ENCODE data around the gene IL12RB1.
A peak's percentile ranks its signal among the peaks of the same experiment; 100 is the strongest.

The IL12RB1 gene

DNA sequence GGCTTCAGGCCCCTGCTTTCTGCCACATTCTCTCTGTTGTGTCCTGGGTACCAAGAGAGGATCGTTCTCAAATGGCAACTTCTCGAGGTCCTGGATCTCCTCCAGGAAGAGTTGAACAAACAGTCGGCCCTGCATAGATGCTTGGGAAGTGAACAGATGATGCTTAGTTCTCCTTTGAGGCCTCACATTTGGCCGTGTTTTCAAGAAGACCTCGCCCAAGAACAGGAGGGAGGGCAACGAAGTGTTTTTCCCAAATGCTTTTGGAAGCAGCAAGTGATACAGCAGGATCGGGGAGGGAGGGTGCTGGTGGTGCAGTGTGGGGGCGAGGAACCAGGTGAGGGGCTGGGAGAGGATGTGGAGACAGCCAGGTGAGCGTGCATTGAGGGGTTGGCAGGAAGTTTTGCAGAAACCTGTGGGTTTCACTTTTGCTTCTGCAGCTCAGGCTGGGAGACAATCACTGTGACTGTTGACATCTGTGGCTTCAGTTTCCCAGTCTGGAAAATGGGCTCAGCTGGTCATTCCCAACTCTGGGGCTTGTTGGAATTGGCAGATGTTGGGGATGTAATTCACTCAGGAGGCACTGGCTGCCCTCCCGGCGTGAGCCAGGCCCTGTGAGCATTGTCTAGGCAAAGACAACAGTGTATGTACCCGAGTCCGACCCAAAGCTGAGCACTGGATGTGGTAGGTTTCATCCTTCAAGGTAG lies 32.4 kb upstream of the IL12RB1 start:
- TF ChIP-seq, protein P1, sequence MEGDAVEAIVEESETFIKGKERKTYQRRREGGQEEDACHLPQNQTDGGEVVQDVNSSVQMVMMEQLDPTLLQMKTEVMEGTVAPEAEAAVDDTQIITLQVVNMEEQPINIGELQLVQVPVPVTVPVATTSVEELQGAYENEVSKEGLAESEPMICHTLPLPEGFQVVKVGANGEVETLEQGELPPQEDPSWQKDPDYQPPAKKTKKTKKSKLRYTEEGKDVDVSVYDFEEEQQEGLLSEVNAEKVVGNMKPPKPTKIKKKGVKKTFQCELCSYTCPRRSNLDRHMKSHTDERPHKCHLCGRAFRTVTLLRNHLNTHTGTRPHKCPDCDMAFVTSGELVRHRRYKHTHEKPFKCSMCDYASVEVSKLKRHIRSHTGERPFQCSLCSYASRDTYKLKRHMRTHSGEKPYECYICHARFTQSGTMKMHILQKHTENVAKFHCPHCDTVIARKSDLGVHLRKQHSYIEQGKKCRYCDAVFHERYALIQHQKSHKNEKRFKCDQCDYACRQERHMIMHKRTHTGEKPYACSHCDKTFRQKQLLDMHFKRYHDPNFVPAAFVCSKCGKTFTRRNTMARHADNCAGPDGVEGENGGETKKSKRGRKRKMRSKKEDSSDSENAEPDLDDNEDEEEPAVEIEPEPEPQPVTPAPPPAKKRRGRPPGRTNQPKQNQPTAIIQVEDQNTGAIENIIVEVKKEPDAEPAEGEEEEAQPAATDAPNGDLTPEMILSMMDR (IDR thresholded peaks at IDR 0.05; ENCODE audit: low read depth, low read length): no peak
- peak overlapping the region; percentile 65; the same call in 1 of the 2 replicates for H3K4me3 ChIP-seq (ENCODE audit: low read depth, low read length)

DNA sequence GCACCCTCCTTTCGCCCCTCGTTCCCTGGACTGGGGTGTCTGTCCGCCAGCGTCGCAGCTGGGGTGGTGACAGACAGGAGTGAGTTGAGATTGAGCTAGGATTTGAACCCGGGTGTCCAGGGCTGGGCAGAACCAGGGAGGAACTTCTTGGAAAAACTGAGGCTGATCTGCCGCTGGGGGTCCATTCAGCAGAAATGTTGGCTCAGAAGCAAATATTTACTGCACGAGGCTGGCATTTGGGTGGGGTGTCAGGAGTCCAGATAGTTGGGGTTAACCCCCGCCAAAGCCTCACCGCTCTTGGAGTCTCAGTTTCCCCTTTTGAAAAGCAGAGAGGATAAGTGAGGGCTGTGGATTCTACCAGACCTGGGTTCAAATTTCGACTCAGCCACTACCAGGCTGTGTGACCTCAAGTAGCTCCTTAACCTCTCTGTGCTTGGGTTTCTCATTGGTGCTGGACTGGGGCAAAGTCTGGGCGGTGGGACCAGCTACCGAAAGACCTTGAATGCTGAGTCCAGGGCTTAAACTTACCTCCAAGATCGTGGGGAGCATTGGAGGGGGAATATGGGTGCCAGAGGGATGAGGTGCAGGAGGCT lies 31.8 kb upstream of the IL12RB1 start:
- peak overlapping the region; percentile 65 for H3K4me3 ChIP-seq (ENCODE audit: low read depth, low read length)
- TF ChIP-seq, protein P1 (IDR thresholded peaks at IDR 0.05; ENCODE audit: low read depth, low read length): no peak

DNA sequence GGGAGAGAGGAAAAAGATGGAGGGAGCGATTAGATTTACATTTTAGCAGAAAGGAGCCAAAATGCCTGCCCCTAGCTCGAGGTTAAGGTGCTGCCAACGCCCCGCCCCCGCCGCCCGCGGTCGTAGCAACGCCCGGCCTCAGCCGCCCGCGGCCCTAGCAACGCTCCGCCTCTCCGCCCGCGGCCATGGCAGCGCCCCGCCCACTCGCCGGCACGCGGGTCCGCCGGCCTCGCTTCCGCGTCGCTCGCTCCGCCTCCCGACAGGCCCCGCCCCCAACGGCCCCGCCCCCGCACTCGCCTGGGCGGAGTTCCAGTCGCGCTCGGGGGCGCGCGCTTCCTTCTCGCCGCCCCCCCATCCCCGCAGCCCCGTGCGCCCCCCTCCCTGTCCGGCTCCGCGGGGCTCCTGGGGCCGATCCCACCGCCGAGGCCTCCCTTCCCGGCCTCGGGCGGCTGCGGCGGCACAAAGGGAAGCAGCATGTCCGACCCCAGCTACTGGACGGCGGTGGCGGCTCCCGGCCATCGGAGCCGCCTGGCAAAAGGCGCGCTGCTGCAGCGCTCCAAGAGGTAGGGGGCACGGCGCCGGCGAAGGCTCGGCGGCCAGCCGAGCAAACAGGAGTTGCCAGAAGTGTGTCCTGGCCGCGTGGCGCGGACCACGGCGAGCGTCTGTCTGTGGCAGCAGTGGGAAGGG lies 31.1 kb upstream of the IL12RB1 start:
- peak overlapping the region; percentile 65 for H3K4me3 ChIP-seq (ENCODE audit: low read depth, low read length)
- TF ChIP-seq, protein P1 (IDR thresholded peaks at IDR 0.05; ENCODE audit: low read depth, low read length): no peak

DNA sequence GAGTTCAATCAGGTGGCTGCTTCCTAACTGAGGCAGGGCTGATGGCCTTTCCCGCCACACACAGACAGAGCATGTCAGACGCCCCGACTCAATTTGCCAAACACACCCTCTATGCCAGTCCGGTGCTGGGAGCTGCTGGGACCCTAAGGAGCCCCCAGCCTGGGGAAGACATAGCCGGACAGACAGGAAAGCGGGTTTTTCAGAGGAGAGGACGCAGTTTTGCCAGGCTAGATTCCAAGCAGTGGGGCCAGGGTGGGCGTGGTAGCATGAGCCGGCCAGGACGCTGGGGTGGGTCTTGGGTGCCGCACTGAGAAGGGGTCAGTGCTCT lies 30.6 kb upstream of the IL12RB1 start:
- H3K4me3 ChIP-seq (ENCODE audit: low read depth, low read length): peak overlapping the region; percentile 18
- TF ChIP-seq, protein P1 (IDR thresholded peaks at IDR 0.05; ENCODE audit: low read depth, low read length): no peak

DNA sequence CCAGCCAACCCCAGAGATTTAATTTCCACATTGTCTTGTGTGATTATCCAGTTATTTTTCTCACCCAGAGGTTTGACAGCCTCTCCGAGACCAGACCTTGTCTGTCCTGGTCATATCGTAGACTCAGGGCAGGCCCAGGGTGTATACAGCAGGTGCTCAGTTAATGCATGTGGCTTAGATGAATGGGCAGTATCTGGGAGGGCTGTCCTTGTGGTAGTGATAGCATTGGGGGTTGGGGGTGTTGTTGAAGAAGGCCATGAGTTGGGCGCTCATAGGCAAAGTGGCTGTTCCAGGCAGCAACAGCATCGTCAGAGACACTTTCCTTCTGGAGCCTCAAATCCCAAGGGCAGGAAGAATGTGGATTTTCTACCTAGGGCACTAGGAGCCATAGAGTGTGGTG lies 27.7 kb upstream of the IL12RB1 start:
- TF ChIP-seq, protein P1 (IDR thresholded peaks at IDR 0.05; ENCODE audit: low read depth, low read length): no peak
- H3K4me3 ChIP-seq (ENCODE audit: low read depth, low read length): no peak overlapping the region

DNA sequence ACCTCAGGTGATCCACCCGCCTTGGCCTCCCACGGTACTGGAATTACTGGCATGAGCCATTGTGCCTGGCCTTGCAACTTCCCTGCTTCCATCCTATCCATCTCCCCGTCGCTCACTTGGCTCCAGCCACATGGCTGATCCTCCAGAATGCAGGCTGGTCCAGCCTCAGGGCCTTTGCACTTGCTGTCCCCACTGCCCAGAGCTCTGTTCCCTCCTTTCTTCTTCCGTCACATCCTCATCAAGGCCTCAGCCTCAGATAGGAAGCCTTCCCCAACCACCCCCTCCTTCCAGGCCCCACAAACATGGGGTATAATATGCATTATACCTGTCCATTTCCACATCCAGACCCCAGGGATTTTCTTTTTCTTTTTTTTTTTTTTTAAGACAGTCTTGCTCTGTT lies 27.1 kb upstream of the IL12RB1 start:
- H3K4me3 ChIP-seq (ENCODE audit: low read depth, low read length): no peak overlapping the region
- TF ChIP-seq, protein P1 (IDR thresholded peaks at IDR 0.05; ENCODE audit: low read depth, low read length): no peak

DNA sequence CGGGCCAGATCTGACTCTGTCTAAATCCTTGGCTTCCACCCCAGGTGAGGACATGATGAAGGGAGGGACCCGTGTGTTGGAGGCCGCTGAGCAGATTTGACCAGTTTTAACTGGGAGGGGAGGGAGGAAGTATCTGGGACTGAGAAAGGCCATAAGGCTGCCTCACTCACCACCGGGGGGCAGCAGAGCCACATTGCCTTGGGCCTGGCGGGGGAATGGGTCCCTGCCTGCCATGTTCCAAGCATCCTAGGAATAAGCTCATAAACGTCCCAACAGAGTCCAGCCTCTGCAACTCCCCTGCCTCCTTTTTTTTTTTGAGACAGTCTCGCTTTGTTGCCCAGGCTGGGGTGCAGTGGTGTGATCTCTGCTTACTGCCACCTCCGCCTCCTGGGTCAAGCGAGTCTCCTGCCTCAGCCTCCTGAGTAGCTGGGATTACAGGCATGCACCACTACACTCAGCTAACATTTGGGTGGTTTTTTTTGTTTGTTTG lies 26.3 kb upstream of the IL12RB1 start:
- TF ChIP-seq, protein P1 (IDR thresholded peaks at IDR 0.05; ENCODE audit: low read depth, low read length): peak; percentile 96

More for the DNA sequence above, 26.3 kb upstream of the IL12RB1 start:
- no peak overlapping the region for H3K4me3 ChIP-seq (ENCODE audit: low read depth, low read length)

Measured in WI38 (cell line).